ENCODE measurements around the gene DRC7.

- no peak for TF ChIP-seq CTCF (IDR thresholded peaks at IDR 0.05)
- TF ChIP-seq POLR2AphosphoS5 (IDR thresholded peaks at IDR 0.05) = no peak
These were observed at the start of gene DRC7 for GRCh38 chr16:57694725-57695679.
